Vagina (tissue), 2 donors: ENCODE results near the gene SUPT6H.

Source experiments
- POLR2A ChIP-seq, 2 donors: fragments of 450-650 bp; IDR thresholded peaks; one replicate each; pipeline ENCODE4 v1.6.1; 2017; ENCODE audit warnings: antibody characterized with exemption in 2 of 2, mild to moderate bottlenecking in 2 of 2, moderate library complexity in 2 of 2
- POLR2AphosphoS5 ChIP-seq, 2 donors: sonication (generic); formaldehyde crosslinking; IDR thresholded peaks; one replicate each; pipeline ENCODE4 v1.9.0; 2017; ENCODE audit warnings: antibody characterized with exemption in 2 of 2, mild to moderate bottlenecking in 2 of 2, low read depth in 1 of 2; ENCODE audit not compliant: insufficient read depth in 1 of 2
- TF ChIP-seq, protein P1 (sequence below), 3 experiments: fragments of 450-650 bp in 2 of 3; fragments of 200-600 bp in 1 of 3; sonication (generic) in 1 of 3; IDR thresholded peaks; one replicate each; pipeline ENCODE4 v1.5.1; 2017 to 2019; ENCODE audit warnings: antibody characterized with exemption in 3 of 3, mild to moderate bottlenecking in 2 of 3, moderate library complexity in 2 of 3

- TF ChIP-seq POLR2A (IDR thresholded peaks at IDR 0.05) (no peak), POLR2AphosphoS5 (IDR thresholded peaks at IDR 0.05; ENCODE audit: insufficient read depth in 1 of 2, low read depth in 1 of 2) (no peak)
- TF ChIP-seq, protein P1, sequence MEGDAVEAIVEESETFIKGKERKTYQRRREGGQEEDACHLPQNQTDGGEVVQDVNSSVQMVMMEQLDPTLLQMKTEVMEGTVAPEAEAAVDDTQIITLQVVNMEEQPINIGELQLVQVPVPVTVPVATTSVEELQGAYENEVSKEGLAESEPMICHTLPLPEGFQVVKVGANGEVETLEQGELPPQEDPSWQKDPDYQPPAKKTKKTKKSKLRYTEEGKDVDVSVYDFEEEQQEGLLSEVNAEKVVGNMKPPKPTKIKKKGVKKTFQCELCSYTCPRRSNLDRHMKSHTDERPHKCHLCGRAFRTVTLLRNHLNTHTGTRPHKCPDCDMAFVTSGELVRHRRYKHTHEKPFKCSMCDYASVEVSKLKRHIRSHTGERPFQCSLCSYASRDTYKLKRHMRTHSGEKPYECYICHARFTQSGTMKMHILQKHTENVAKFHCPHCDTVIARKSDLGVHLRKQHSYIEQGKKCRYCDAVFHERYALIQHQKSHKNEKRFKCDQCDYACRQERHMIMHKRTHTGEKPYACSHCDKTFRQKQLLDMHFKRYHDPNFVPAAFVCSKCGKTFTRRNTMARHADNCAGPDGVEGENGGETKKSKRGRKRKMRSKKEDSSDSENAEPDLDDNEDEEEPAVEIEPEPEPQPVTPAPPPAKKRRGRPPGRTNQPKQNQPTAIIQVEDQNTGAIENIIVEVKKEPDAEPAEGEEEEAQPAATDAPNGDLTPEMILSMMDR (IDR thresholded peaks at IDR 0.05), result no peak
Measured at GRCh38 chr17:28734712-28735241, 72.8 kb downstream of the SUPT6H start.
